HG02588 (cell line): Measurements from ENCODE around the gene TRMT61A.

ENCODE experiments used
- ATAC-seq: cut with Tn5 transposase; IDR thresholded peaks from one replicate; pipeline ENCODE4 v1.9.1; 2021; ENCODE audit warnings: mild to moderate bottlenecking, moderate library complexity; ENCODE audit not compliant: unreplicated experiment

The TRMT61A gene

DNA sequence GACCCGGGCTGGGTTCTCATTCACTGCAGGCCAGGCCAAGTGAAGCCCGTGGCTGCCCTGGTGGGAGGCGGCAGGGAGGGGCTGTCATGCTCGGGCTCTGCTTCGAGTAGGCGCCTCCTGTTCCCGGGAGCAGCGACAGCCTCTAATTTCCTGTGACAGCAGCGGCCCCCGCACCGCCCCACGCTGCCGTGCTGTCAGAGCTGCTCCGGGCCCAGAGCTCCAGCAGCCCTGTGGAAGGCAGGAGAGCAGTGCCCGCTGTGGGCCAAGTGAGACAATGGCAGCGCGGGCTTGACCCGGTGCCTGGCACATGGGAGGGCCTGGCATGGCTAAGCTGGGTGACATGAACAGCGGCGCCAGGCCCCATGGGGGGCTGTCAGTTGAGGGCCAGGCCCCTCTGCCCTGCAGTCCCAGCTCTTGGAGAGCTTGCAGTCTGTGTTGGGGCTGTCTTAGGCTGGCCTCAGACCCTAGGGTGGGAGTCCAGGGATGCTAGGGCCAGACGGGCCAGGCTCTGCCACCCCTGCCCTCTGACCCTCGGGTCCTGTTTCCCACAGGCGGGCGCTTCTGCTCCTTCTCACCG is 5.1 kb downstream of the TRMT61A start:
- ATAC-seq, result no peak

DNA sequence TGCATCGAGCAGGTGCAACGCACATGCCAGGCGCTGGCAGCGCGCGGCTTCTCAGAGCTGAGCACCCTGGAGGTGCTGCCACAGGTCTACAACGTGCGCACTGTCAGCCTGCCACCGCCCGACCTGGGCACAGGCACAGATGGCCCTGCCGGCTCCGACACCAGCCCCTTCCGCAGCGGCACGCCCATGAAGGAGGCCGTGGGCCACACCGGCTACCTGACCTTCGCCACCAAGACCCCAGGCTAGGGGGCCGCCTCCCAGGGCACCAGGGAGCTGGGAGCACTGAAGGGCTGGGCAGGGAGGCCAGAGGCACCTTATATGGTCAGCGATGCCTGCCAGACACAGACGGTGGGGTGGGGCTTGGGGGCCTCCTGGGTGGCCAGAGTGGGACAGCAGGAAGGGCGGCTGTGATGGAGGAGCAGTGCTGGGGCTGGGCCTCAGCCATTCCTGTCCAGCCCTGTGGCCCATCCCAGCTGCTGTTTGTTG is 5.6 kb downstream of the TRMT61A start:
- no peak for ATAC-seq

DNA sequence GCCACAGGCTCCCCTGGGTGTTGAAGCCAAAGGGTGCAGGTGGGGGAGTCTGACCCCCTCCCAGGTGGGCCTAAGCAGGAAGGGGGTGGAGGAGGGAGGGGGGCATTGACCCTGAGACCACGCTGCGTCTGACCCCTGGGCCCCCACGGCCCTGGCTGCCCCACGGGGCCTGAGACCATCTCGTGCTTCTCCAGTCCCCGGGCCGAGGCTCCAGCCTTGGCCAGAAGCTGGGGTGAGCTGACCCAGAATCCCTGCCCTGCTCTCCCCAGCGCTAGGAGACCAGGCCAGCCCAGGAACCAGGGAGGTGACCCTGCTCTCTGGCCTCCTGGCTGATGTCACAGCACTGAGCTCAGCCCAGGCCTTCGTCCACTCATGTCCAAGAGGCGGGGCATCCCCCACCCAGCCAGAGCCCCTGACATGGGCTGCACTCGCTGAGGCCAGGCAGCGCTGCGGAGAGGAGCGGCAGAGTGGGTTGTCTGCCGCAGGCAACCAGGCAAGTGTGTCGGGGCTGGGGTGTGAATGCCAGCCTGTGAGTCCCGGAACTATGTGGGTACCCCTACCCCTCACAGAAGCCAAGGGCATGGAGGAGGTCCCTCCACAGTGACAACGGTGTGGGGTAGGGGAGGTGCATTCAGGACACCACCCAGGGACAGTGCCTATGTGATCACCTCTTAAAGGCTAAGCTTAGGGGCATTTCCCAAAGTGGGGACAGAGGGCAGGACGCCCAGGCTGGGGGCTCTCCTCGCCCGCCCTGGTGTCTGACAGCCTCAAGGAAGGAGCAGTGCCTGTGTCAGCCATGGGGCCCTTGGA is 6.3 kb downstream of the TRMT61A start:
- no peak for ATAC-seq

DNA sequence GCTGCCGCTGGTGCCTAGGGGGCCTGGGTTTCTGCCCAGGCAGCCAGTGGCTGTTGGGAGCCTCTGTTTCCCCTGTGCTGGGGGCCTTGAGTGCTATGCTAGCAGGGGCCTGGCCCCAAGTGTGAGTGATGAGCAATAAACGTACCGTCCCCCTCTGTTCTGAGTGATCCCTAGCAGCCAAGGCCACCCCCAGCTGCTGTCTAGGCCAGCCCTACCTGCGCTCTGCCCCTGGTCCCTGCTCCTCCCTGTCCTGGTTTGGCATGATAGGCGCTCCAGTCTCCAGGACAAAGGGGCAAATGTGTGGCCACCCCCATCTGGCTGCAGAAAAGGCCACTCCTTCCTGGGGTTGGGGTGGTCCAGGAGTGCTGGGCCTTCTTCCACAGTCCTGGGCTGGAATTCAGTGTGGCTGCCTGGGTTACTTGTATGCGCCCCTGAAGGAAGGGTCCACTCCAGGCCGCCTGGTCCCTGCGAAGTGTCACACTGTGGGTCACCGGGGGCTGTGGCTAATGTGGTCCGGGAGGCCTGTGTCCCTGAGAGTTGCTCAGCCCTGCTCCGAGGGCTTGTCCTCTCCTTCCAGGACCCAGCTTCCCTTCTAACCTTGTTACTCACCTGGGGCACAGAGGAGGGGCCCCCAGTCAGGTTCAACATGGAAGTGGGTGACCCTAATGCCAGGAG is 7.0 kb downstream of the TRMT61A start:
- ATAC-seq, result no peak

DNA sequence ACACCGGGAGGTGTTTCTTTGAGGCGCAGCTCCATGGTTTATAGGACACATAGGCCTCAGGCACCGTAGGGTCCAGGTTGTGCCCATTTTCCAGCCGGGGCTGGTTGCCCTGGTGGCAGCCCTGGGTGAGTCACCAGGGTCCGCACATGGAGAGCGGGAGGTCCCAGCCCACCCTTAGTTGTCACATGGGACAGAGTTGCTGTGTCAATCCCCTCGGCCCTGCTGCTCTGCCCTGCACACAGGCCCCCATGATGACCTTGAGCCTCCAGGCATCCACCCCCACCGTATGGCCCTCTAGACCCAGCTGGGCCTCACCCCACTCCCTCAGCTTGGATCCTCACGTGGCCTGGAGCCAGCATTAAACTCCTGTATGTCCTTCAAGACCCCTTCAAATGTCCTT is 7.7 kb downstream of the TRMT61A start:
- no peak for ATAC-seq

DNA sequence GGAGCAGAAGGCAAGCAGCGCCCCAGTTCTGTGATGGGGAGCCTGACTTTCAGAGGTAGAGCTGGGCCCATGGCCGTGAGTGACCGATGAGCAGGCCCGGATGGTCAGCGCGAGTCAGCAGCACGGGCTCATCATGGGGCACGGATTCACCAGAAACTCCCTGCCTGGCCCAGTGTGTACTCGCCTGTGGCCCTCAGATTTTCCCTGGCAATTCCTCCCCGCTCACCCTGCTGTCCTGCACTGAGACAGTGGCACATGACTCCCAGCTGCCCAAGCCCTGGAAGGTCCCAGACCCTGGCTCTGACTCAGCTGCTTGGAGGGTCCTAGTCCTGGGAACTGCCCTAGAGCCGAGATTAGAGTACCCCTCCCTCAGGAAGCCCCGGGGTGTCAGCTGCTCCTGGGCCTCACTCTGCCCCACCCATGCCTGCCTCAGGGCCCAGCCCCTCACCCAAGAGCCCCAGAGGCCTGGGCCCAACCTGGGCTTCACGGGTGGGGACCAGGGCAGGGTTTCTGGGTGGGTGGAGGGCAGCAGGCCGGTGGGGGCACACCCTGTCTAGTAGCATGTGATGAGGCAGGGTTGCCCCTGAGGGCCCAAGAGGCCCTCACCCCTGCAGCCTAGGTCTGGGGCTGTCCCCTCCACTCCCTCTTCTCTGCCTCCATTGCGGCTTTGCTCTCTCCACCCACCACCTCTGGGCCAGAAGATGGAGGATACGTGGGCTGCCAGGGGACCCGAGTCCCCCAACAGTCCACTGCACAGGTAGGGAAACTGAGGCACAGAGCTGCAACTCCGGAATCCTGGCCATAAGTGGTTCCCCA is 8.4 kb downstream of the TRMT61A start:
- ATAC-seq, result no peak

DNA sequence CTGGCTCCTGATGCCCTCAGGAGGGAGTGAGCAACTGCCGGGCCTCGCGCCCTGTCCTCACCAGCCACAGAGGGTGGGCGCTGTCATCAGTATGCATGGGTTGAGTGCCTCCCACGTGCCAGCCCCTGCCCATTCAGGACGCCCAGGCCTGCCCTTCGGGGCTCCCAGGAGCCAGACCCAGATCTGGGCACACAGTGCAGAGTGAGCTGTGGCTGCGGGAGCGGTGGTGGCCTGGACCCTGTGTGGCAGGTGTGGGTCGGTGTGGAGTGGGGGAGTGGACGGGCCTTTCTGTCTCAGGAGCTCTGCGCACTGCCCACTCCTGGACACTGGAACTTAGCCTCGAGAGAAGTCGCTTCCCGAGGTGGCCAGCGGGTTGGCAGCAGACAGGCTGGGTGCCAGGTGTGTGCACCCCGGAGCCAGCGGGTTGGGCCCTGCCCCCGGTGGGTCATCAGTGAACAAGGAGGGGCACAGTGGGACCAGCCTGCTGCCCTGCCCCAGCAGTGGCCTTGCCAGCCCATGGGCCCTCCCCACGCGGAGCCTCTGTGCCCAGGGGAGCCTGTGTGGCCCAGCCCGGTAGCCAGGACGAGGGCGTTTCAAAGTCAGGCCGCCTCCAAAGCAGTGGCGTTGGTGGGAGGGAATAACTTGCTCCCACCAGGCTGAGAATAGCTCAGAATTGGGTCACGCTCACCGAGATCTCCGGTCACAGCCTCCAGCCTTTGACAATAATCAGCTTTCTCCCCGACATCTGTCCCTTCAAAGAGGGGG is 9.5 kb downstream of the TRMT61A start:
- ATAC-seq, result no peak

DNA sequence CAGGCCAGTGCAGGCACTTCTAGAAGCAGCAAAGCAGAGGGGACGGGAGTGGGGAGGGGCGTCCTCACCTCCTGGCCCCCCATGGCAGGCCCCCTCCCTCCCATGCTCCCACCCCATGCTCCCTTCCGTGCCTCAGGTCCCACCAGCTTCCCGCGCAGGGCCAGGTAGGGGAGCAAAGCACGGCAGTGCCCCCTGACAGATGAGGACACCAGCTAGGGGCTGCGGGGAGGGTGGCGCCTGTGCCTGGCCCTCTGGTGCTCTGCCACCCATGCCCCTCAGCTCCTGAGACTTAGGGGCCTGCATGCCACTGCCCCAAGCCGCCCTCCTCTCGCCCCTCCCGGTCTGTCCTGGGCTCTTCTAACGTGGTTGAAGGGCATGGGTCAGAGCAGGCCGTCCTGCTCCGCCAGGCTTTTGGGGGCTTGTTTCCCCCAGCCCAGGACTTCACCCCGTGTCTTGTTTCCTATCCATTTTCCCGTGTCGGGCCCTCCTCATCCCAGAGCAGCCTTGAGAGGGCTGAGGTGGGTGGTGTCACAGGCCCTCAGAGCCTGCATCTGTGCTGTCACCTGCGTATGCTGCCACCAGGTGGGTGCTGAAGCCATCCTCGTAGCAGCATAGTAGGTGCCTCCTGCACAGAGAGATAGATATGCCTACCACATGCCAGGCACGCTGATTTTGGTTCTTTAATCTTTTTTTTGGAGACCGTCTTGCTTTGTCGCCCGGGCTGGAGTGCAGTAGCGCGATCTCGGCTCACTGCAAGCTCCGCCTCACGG is 10.2 kb downstream of the TRMT61A start:
- ATAC-seq, result no peak

DNA sequence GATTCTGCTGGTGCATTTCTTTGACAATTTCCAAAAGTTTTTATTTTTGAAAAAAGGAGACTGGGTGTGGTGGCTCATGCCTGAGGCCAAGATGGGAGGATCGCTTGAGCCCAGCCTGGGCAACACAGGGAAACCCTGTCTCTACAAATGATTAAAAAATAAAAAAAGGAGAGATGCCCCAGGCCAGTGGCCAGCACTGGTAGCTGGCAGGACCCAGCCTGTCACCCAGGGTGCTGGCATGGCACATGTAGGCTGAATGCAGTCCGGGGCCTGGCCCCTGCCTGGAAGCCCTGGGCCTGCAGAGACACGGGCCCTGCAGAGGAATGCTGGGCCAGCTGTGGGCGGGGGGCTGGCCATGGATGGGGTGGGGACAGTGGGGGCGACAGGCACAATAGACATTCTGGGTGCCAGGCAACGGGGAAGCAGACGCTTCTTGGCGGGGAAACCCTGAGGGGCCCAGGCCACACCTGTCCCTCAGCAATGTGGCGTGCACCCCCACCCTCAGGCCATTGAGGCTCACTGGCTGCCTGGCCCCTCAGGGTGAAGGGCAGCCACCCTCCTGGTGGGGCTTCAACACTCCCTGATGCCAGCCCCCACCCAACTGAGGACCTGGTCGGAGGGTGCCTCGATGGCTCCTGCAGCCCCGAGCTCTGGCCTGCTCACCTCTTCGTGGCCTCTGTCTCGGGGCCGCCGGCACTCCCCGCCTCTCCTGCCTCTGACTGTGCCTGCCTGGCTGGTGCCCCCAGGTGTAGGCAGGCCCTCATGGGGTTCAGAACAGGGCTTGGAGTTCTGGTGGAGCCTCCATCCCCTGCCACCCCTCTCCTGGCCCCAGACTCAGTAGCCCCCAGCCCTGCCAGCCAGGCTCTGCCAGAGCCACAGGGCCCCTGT is 12.1 kb downstream of the TRMT61A start:
- ATAC-seq, result no peak

DNA sequence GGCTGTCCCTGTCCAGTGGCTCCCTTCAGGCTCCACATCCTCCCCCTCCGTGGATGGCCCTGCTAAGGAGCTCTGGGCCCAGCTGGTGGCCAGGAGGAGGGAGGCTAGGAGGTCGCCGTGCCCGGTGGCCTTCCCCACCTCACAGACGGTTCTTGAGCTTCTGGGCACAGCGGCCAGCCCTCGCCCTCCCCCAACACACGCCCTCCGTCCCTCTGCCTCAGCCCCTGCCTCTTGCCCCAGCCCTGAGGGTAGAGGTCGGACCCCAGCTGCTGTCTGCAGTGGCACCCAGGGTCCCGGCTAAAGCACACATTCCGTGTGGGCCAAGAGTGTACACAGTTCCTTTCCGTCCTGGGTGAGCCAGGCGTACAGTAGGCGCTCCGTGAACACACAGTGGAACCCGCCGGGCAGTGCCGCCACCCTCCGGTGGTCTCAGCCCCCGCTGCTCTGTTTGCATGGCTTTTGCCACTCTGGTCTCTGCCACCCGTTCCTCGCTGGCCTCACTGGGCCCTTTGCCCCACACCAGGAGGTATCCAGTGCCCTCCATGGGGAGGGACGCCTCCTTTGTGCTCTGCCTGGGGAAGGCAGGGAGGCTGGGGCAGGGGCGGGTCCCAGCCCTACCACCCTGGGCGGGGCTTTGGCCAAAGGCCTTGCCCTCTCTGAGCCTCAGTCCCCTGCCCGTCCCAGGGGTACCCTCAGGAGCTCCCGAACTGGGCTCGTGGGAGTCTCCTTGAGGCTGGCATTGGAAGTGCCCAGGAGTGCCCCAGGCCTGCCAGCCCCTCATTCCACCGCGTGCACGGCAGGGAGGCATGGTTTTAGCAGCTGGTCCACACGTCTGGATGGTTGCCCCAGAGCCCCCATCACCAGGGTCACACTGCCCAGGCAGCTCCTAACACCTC is 13.0 kb downstream of the TRMT61A start:
- ATAC-seq, result no peak

DNA sequence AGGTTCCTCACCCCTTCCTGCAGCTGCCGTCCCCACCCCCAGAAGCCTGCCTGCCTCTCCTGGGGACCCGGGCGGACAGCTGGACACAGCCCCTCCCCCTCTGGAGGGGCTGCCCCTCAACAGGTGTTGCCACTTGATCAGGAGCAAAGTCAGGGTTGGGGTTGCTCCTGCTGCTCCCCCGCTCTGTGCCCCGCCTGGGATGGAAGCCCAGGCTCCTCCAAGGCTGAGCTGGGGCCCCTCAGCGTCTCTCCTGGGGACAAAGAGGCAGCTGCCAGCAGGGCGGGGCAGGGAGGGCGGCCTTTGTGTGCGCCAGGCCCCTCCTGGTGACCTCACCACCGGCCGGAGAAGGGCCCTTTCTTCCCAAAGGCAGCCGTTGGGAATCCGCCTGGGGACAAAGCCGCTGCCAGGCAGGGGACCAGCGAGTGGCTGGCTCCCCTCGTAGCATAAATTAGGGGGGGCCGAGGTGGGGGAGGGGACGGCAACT is 13.7 kb downstream of the TRMT61A start:
- no peak for ATAC-seq

DNA sequence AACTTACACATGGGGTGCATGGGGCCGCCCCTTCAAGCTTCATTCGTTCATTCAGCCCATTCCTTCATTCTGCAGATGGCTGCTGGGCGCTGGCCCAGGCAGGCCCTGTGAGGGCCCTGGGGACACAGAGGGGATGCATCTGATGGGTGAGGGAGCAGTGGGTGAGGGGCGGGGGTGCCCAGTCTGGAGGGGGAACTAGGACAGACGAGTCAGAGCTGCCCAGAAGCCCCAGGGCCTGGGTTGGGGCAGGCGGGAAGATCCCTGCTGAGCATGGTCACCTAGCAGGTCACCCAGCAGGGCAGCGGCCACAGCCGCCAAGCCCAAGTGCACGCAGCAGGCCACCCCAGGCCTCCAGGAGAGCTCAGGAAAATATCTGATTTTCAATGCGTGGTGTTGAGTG is 14.1 kb downstream of the TRMT61A start:
- no peak for ATAC-seq

DNA sequence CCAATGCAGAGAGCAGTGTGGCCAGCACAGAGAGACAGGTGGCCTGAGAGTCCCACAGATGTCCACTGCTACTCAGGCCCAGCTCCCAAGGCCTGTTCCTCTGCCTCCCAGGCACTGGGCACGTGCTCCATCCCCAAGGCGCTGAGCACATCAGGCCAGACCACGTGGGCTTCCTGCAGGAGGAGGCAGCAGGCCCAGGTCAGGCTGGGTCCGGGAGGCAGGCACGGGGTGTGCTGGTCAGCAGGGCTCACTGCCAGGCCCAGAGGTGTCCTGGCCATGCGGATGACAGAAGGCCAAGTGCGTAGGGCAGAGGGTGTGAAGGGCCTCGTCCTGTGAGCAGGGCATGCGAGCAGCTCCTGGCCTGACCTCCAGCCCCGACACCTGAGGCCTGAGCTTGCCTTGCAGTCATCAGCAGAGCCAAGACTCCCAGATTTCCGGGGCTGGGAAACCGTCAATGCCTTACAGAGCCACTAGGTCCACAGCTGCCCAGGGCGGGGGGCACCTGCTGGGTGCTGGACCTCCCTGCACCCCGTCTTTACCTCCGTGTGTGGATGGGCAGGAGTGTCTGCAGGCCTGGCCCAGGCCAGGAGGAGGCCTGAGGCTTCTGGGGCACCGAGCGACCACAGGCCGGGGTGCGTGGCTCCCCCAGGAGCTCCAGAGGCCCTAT is 14.9 kb downstream of the TRMT61A start:
- ATAC-seq, result no peak

DNA sequence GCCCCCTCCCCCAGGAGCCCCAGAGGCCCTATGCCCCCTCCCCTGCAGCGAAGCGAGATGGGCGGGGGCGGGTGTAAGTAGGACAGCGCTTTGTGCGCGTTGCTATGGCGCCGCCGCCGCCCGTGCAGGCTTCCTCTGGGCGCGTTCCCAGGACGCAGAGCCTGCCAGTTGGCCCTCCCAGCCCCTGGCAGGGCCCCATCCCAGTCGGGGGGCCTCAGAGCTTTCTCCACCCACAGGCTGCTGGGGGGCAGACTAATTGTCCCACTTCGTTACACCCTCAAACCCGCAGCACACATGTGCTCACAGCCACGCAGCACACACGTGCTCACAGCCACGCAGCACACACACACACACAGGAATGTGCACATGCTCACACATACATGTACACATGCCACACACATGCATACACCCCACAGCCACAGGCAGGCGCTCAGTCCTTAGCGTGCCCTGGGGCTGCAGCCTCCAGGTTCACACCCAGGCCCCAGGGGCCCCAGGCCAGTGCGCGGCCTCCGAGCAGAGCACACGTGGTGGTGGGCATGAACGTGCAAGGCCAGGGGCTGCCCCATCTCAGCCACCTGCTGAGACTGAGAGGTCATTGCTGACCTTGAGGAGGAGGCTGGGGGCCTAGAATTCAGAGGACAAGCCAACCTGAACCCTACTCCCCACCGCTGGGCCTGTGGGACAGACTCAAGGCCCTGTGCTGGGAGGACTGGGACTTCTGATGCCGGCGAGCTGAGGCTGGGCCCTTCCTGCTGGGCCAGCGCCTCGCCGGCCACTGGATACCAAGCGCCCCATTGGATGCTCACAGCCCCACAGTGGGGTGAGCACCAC is 15.6 kb downstream of the TRMT61A start:
- no peak for ATAC-seq

DNA sequence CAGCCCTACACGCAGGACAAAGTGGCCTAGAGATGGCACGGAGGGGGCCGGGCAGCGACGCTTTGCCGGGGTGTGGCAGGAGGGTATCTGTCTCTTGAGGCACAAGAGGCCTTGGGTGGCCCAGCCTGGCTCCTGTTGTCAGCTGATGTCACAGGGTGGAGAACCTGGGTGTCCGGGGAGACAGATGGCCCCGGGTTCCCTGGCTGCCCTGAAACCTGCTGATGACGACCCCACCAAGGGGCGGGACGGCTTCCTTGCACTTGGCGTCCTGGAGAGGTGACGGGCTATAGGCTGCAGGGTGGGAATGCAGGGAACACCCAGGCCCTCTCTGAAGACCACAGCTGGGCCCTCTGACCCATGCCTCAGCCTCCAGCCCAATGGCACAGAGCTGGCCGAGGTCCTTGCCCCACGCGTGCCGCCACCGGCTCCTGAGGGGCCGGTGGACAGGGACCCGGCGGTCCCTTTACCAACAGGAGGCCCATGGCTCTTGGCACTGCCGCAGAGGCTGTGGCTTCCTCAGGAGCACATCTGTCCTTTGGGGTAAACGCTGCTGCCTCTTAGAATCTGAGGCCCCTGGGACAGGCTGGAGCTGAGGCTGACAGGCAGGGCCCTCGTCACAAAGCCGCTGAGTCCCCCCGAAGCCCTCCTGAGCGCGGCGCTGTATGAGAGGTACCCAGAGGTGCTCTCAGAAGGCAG is 16.4 kb downstream of the TRMT61A start:
- ATAC-seq, result no peak
